ENCODE data around the gene ZNF761.
"Not testable (repeated sequence)": the region's sequence is repeated elsewhere in the genome, so short reads cannot be mapped to it uniquely, and the experiment has no call there.

DNA sequence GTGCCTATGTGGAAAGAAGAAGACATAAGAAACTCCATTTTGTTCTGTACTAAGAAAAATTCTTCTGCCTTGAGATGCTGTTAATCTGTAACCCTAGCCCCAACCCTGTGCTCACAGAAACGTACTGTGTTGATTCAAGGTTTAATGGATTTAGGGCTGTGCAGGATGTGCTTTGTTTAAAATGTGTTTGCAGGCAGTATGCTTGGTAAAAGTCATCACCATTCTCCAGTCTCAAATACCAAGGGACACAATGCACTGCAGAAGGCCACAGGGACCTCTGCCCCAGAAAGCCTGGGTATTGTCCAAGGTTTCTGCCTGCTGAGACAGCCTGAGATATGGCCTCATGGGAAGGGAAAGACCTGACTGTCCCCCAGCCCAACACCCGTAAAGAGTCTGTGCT is 12.0 kb downstream of the ZNF761 start:
- TF ChIP-seq, protein P1, sequence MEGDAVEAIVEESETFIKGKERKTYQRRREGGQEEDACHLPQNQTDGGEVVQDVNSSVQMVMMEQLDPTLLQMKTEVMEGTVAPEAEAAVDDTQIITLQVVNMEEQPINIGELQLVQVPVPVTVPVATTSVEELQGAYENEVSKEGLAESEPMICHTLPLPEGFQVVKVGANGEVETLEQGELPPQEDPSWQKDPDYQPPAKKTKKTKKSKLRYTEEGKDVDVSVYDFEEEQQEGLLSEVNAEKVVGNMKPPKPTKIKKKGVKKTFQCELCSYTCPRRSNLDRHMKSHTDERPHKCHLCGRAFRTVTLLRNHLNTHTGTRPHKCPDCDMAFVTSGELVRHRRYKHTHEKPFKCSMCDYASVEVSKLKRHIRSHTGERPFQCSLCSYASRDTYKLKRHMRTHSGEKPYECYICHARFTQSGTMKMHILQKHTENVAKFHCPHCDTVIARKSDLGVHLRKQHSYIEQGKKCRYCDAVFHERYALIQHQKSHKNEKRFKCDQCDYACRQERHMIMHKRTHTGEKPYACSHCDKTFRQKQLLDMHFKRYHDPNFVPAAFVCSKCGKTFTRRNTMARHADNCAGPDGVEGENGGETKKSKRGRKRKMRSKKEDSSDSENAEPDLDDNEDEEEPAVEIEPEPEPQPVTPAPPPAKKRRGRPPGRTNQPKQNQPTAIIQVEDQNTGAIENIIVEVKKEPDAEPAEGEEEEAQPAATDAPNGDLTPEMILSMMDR (IDR thresholded peaks at IDR 0.05) = not testable (repeated sequence)
- not testable (repeated sequence) for TF ChIP-seq POLR2AphosphoS5 (IDR thresholded peaks at IDR 0.05); POLR2A (IDR thresholded peaks at IDR 0.05; ENCODE audit: low read depth)

All from esophagus muscularis mucosa (tissue), 3 donors.